GM18520 (cell line): ENCODE measurements around the gene TEX35.

Experiments used
- ATAC-seq: cut with Tn5 transposase; IDR thresholded peaks from one replicate; pipeline ENCODE4 v1.9.1; 2021; ENCODE audit not compliant: unreplicated experiment

Gene TEX35

GRCh38 chr1:178513278-178513983 is 522 bp downstream of the TEX35 start:
- ATAC-seq, result no peak

GRCh38 chr1:178516110-178516509 is 3.2 kb downstream of the TEX35 start:
- ATAC-seq, result no peak

- no peak for ATAC-seq
Observed at GRCh38 chr1:178518894-178519293, 6.0 kb downstream of the TEX35 start.

GRCh38 chr1:178520803-178521202 is 7.9 kb downstream of the TEX35 start:
- ATAC-seq, result no peak

- no peak for ATAC-seq
Observed at GRCh38 chr1:178521241-178521640, 8.3 kb downstream of the TEX35 start.

- ATAC-seq, result no peak
Observed at GRCh38 chr1:178527117-178527516, 14.2 kb downstream of the TEX35 start.

- no peak for ATAC-seq
Observed at GRCh38 chr1:178528228-178528952, 15.5 kb downstream of the TEX35 start.

GRCh38 chr1:178528953-178529335 is 16.0 kb downstream of the TEX35 start:
- no peak for ATAC-seq

- no peak for ATAC-seq
Observed at GRCh38 chr1:178529364-178530036, 16.6 kb downstream of the TEX35 start.

- no peak for ATAC-seq
Observed at GRCh38 chr1:178530037-178530402, 17.1 kb downstream of the TEX35 start.

- no peak for ATAC-seq
Observed at GRCh38 chr1:178530502-178530901, 17.6 kb downstream of the TEX35 start.

GRCh38 chr1:178531887-178532286 is 19.0 kb downstream of the TEX35 start:
- no peak for ATAC-seq

- no peak for ATAC-seq
Observed at GRCh38 chr1:178532392-178532791, 19.5 kb downstream of the TEX35 start.

GRCh38 chr1:178533121-178533946 is 20.4 kb downstream of the TEX35 start:
- ATAC-seq, result no peak

GRCh38 chr1:178534137-178534868 is 21.4 kb downstream of the TEX35 start:
- ATAC-seq, result no peak

- ATAC-seq, result no peak
Observed at GRCh38 chr1:178536329-178536728, 23.4 kb downstream of the TEX35 start.

- no peak for ATAC-seq
Observed at GRCh38 chr1:178536844-178537371, 24.0 kb downstream of the TEX35 start.

GRCh38 chr1:178537382-178538090 is 24.6 kb downstream of the TEX35 start:
- no peak for ATAC-seq

GRCh38 chr1:178538192-178538916 is 25.4 kb downstream of the TEX35 start:
- ATAC-seq, result no peak
